Activated T-cell treated with anti-CD3 and anti-CD28 coated beads for 1 hour (primary cell): ENCODE measurements around the gene PGR.
"Not testable (repeated sequence)": the region's sequence is repeated elsewhere in the genome, so short reads cannot be mapped to it uniquely, and the experiment has no call there.

Source experiments
- DNase-seq: peaks from one replicate; pipeline ENCODE4 v3.0.0-alpha.2; 2020; ENCODE audit warnings: low read depth

PGR gene

GRCh38 chr11:101063706-101064105, 65.9 kb downstream of the PGR start:
- no peak for DNase-seq

GRCh38 chr11:101061606-101062005, 68.0 kb downstream of the PGR start:
- DNase-seq, result no peak

- no peak for DNase-seq
Measured at GRCh38 chr11:101059331-101059730, 70.3 kb downstream of the PGR start.

GRCh38 chr11:101053492-101053891, 76.1 kb downstream of the PGR start:
- no peak for DNase-seq

GRCh38 chr11:101051677-101052076, 77.9 kb downstream of the PGR start:
- no peak for DNase-seq

- no peak for DNase-seq
Measured at GRCh38 chr11:101049813-101050212, 79.8 kb downstream of the PGR start.

GRCh38 chr11:101049123-101049522, 80.5 kb downstream of the PGR start:
- no peak for DNase-seq

GRCh38 chr11:101048479-101048878, 81.1 kb downstream of the PGR start:
- no peak for DNase-seq

GRCh38 chr11:101046947-101047346, 82.7 kb downstream of the PGR start:
- no peak for DNase-seq

GRCh38 chr11:101045415-101045814, 84.2 kb downstream of the PGR start:
- DNase-seq, result no peak

GRCh38 chr11:101043940-101044339, 85.7 kb downstream of the PGR start:
- DNase-seq, result no peak

- DNase-seq, result no peak
Measured at GRCh38 chr11:101035872-101036271, 93.7 kb downstream of the PGR start.

- no peak for DNase-seq
Measured at GRCh38 chr11:101034076-101034475, 95.5 kb downstream of the PGR start.

GRCh38 chr11:101032991-101033390, 96.6 kb downstream of the PGR start:
- DNase-seq, result no peak

- DNase-seq, result no peak
Measured at GRCh38 chr11:101031713-101032112, 97.9 kb downstream of the PGR start.

- DNase-seq, result no peak
Measured at GRCh38 chr11:101030692-101031091, 98.9 kb downstream of the PGR start.

GRCh38 chr11:101030015-101030414, 99.6 kb downstream of the PGR start:
- no peak for DNase-seq

- no peak for DNase-seq
Measured at GRCh38 chr11:101028644-101029043, 101.0 kb downstream of the PGR start.

GRCh38 chr11:101022256-101022655, 107.4 kb downstream of the PGR start:
- DNase-seq, result no peak

GRCh38 chr11:101019870-101020269, 109.7 kb downstream of the PGR start:
- no peak for DNase-seq

- no peak for DNase-seq
Measured at GRCh38 chr11:101014600-101015285, 114.9 kb downstream of the PGR start.

- not testable (repeated sequence) for DNase-seq
Measured at GRCh38 chr11:101013702-101014101, 115.9 kb downstream of the PGR start.

GRCh38 chr11:101011881-101012280, 117.7 kb downstream of the PGR start:
- DNase-seq, result no peak

- DNase-seq, result no peak
Measured at GRCh38 chr11:101010899-101011298, 118.7 kb downstream of the PGR start.

GRCh38 chr11:101009690-101010055, 119.9 kb downstream of the PGR start:
- no peak for DNase-seq
